Stimulated activated CD4-positive, alpha-beta T cell treated with anti-CD3 and anti-CD28 coated beads, TNF-alpha, amount 100 ng/mL, for 4 hours (primary cell): ENCODE measurements around the gene CCDC159.
"Not testable (repeated sequence)": the region's sequence is repeated elsewhere in the genome, so short reads cannot be mapped to it uniquely, and the experiment has no call there.

Experiments used
- DNase-seq, 3 experiments: peaks; one replicate each; pipeline ENCODE4 v3.0.0-alpha.2; 2020; ENCODE audit warnings: low read depth in 3 of 3

The CCDC159 gene

GRCh38 chr19:11365557-11366117 is 19.3 kb downstream of the CCDC159 start:
- DNase-seq: no peak

- DNase-seq: no peak
Observed at GRCh38 chr19:11367528-11367927, 21.2 kb downstream of the CCDC159 start.

GRCh38 chr19:11370744-11371143 is 24.4 kb downstream of the CCDC159 start:
- DNase-seq: no peak

- no peak for DNase-seq
Observed at GRCh38 chr19:11373166-11373884, 27.0 kb downstream of the CCDC159 start.

GRCh38 chr19:11373885-11374432 is 27.6 kb downstream of the CCDC159 start:
- no peak for DNase-seq

GRCh38 chr19:11374433-11375142 is 28.3 kb downstream of the CCDC159 start, which contains the start of gene SWSAP1:
SWSAP1 (plus strand) TSS chr19:11374666; CDS start chr19:11374681, 15 bp downstream.
- DNase-seq: peak; percentile 91 to 95 (median 94)

- DNase-seq: peak; percentile 32 to 44 (median 44)
Observed at GRCh38 chr19:11375143-11375948, 29.0 kb downstream of the CCDC159 start.

- DNase-seq: no peak
Observed at GRCh38 chr19:11377237-11377636, 30.9 kb downstream of the CCDC159 start.

- no peak for DNase-seq
Observed at GRCh38 chr19:11377756-11378155, 31.4 kb downstream of the CCDC159 start.

GRCh38 chr19:11378319-11379189 is 32.2 kb downstream of the CCDC159 start:
- no peak for DNase-seq

GRCh38 chr19:11379269-11379845 is 33.0 kb downstream of the CCDC159 start:
- not testable (repeated sequence) for DNase-seq

- DNase-seq: no peak
Observed at GRCh38 chr19:11379857-11380350, 33.6 kb downstream of the CCDC159 start.

- DNase-seq: peak; percentile 89 to 94 (median 92)
Observed at GRCh38 chr19:11380653-11381537, 34.6 kb downstream of the CCDC159 start.

GRCh38 chr19:11382898-11383705 is 36.8 kb downstream of the CCDC159 start:
- DNase-seq: peak in 2 of 3 experiments; percentile 13 to 18

GRCh38 chr19:11383706-11384048 is 37.4 kb downstream of the CCDC159 start:
- DNase-seq: no peak

- DNase-seq: no peak
Observed at GRCh38 chr19:11384778-11385129, 38.4 kb downstream of the CCDC159 start.

- no peak for DNase-seq
Observed at GRCh38 chr19:11387162-11388034, 41.1 kb downstream of the CCDC159 start.
